HG02970 (cell line): ENCODE measurements around the gene CPHXL2.

Source experiments
- ATAC-seq: cut with Tn5 transposase; IDR thresholded peaks from one replicate; pipeline ENCODE4 v1.9.1; 2021; ENCODE audit warnings: mild to moderate bottlenecking, moderate library complexity, moderate number of reproducible peaks; ENCODE audit not compliant: unreplicated experiment, low FRiP score

Gene CPHXL2

GRCh38 chr16:75644240-75645012, 32.4 kb downstream of the CPHXL2 start:
- ATAC-seq, result no peak

- ATAC-seq, result no peak
Measured at GRCh38 chr16:75640598-75640997, 36.2 kb downstream of the CPHXL2 start.

- ATAC-seq, result no peak
Measured at GRCh38 chr16:75635036-75635435, 41.8 kb downstream of the CPHXL2 start.

GRCh38 chr16:75632857-75633256, 44.0 kb downstream of the CPHXL2 start:
- ATAC-seq, result no peak

- no peak for ATAC-seq
Measured at GRCh38 chr16:75630052-75630451, 46.8 kb downstream of the CPHXL2 start.

GRCh38 chr16:75629132-75629531, 47.7 kb downstream of the CPHXL2 start:
- no peak for ATAC-seq

- no peak for ATAC-seq
Measured at GRCh38 chr16:75628351-75628750, 48.5 kb downstream of the CPHXL2 start.

- ATAC-seq, result no peak
Measured at GRCh38 chr16:75627851-75628250, 49.0 kb downstream of the CPHXL2 start.

- ATAC-seq, result no peak
Measured at GRCh38 chr16:75626806-75627205, 50.0 kb downstream of the CPHXL2 start.

- ATAC-seq, result no peak
Measured at GRCh38 chr16:75624921-75625334, 51.9 kb downstream of the CPHXL2 start.

- ATAC-seq, result peak; percentile 93
Measured at GRCh38 chr16:75622761-75623605, 53.8 kb downstream of the CPHXL2 start, which contains the start of gene ADAT1. Gene ADAT1 (minus strand): TSS chr16:75623281. CDS start chr16:75620799, 2,482 bp downstream.

GRCh38 chr16:75621170-75621477, 55.7 kb downstream of the CPHXL2 start:
- ATAC-seq, result no peak

GRCh38 chr16:75620326-75621169, 56.3 kb downstream of the CPHXL2 start:
- no peak for ATAC-seq

- no peak for ATAC-seq
Measured at GRCh38 chr16:75618780-75619179, 58.0 kb downstream of the CPHXL2 start.

- no peak for ATAC-seq
Measured at GRCh38 chr16:75617121-75617520, 59.7 kb downstream of the CPHXL2 start.

- ATAC-seq, result no peak
Measured at GRCh38 chr16:75616521-75617010, 60.2 kb downstream of the CPHXL2 start.

- ATAC-seq, result no peak
Measured at GRCh38 chr16:75615619-75616018, 61.2 kb downstream of the CPHXL2 start.

GRCh38 chr16:75614066-75614897, 62.5 kb downstream of the CPHXL2 start:
- no peak for ATAC-seq
